Central memory CD8-positive, alpha-beta T cell (primary cell): ENCODE results near the gene METTL8.

Experiments
- ATAC-seq: fragments of 150-1000 bp; cut with Tn5 transposase; replicated peaks from 2 replicates; pipeline ENCODE4 v1.10.0; 2022; ENCODE audit warnings: mild to moderate bottlenecking, moderate FRiP score, moderate number of reproducible peaks; ENCODE audit not compliant: poor library complexity, severe bottlenecking; ENCODE audit errors: extremely low read depth
- DNase-seq, 2 donors: peaks; one replicate each; pipeline ENCODE4 v3.0.0; 2021; ENCODE audit warnings: low spot score in 2 of 2
- H3K27ac Mint-ChIP-seq: one replicate; pipeline ENCODE4 v1.8.0; 2022; ENCODE audit warnings: low read depth, mild to moderate bottlenecking, moderate library complexity, mixed read lengths
- H3K27me3 Mint-ChIP-seq: one replicate; pipeline ENCODE4 v1.8.0; 2022; ENCODE audit warnings: mixed read lengths
- H3K36me3 Mint-ChIP-seq: one replicate; pipeline ENCODE4 v1.8.0; 2022; ENCODE audit warnings: mild to moderate bottlenecking, moderate library complexity, mixed read lengths; ENCODE audit not compliant: insufficient read depth
- H3K4me1 Mint-ChIP-seq: one replicate; pipeline ENCODE4 v1.8.0; 2022; ENCODE audit warnings: mixed read lengths
- H3K4me3 Mint-ChIP-seq: one replicate; pipeline ENCODE4 v1.8.0; 2022; ENCODE audit warnings: mild to moderate bottlenecking, moderate library complexity, mixed read lengths
- H3K9me3 Mint-ChIP-seq: one replicate; pipeline ENCODE4 v1.8.0; 2022; ENCODE audit warnings: mixed read lengths

METTL8 gene

DNA sequence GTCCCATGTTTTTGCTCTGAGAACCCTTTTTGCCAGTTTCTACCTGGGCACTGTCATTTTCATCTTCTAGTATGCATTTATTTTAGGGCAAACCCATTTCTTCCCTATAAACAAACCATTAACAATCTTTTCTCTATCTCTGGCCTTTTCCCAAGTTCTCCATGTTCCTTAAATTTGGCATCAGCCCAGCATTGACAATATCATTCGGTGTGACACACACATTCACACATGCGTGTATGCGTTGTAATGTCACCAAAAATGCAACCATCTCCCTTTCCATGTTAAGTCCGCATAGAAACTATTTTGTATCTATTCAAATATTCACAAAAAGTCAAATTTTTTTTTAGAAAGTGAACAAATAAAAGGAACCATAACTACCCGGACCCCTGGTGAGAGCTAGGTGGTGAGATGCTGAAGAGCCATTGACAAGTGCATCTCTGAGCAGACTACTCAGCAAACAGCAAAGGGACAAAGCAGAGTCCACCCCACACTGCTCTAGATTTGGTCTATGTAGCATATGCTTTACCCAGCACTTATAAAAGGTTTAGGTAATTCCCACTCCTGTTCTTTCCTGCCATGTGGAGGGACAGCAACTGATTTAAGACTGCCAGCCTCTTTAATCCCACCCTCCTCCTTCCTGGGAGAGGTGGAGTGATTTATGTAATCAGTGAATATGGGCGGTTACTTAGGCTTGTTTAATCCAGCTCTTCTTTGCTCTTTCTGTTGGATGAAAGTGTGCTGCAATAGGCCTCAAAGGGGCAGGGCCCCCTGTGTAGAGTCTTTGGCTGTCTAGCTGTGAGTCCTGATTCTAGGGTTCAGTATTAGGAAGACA lies 124.1 kb downstream of the METTL8 start:
- no peak for DNase-seq
- no peak for ATAC-seq
- Mint-ChIP-seq H3K27me3 (no peaks in the 10 kb centered on the region), H3K9me3 (peaks cover 15% of the 10 kb centered on the region), H3K4me3 (no peak overlapping the region), H3K36me3 (peaks cover 2% of the 10 kb centered on the region), H3K4me1 (no peaks in the 10 kb centered on the region), H3K27ac (no peak overlapping the region)

DNA sequence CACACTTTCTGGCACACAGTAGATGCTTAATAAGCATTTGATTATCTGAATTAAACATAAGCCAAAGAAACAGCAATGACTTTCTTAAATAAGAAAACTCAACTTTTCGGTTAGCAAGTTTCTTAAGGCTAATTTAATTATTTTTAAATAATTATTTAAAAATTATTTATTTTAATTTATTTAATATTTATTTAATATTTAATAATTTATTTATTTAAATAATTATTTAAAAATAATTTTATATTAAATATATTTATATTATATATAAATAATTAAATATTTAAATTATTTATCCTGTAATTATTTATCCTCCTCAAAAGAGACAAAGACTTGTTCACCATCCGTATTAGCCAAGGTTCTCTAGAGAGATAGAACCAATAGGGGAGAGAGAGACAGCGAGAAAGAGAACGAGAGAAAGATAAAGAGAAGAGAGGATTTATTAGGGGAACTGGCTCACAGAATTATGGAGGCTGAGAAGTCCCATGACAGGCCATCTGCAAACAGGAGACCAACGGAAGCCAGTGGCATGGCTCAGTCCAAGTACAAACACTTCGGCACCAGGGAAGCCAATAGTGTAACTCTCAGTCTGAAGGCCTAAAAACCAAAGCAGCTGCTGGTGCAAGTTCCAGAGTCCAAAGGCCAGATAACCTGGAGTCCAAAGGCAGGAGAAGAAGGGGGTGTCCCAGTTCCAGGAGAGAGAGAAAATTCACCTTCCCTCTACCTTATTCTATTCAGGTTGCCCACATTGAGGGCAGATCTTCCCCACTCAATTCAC lies 125.3 kb downstream of the METTL8 start:
- peaks cover 2% of the 10 kb centered on the region for H3K36me3 Mint-ChIP-seq
- ATAC-seq (no peak), DNase-seq (no peak)
- H3K27ac Mint-ChIP-seq, result no peak overlapping the region
- H3K4me1 Mint-ChIP-seq, result no peaks in the 10 kb centered on the region
- H3K9me3 Mint-ChIP-seq, result peaks cover 15% of the 10 kb centered on the region
- H3K4me3 Mint-ChIP-seq, result no peak overlapping the region
- H3K27me3 Mint-ChIP-seq, result no peaks in the 10 kb centered on the region

DNA sequence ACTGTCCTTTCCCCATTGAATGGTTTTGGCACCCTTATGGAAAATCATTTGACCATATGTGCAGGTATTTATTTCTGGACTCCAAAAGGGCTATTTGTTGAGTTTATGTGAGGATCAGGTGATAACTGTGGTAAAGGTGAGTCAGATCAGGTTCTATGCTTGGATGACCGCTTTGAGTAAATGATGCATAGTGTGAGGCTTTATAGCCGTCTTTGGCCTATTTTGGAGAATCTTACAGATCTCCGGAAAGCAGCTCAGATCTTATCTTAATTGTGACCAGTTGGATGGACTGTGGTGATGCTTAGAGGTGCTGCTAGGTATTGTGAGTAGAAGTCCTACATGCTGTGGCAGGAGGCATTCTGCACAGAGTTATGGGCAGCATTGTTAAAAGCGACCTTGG lies 126.2 kb downstream of the METTL8 start:
- ATAC-seq, result no peak

GRCh38 chr2:171297956-171298355 lies 135.8 kb downstream of the METTL8 start:
- H3K4me3 Mint-ChIP-seq, result no peak overlapping the region
- DNase-seq, result no peak

More for the DNA sequence above, 126.2 kb downstream of the METTL8 start:
- Mint-ChIP-seq H3K4me1 (no peaks in the 10 kb centered on the region), H3K36me3 (peaks cover 2% of the 10 kb centered on the region), H3K27ac (no peak overlapping the region), H3K4me3 (no peak overlapping the region), H3K27me3 (no peaks in the 10 kb centered on the region), H3K9me3 (peaks cover 15% of the 10 kb centered on the region)
- DNase-seq, result no peak

DNA sequence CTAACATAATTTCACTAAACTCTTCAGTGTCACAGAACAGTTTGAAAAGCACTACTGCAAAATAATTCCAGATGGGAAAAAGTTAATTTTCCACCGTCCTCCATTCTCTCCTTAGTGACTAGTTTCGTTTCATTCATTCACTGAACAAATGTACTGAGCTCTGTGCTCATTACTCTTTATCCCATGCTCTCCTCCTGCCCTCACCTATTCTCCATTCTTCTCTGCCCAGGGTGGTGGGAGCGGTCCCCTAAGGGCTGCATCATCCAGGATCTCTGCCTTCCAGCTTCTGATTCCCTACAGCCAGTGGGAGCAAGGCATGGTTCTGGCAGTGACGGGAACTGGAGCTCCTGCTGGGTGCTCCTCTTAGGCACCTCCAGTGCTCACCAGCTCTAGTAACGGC lies 139.2 kb downstream of the METTL8 start:
- Mint-ChIP-seq H3K4me1 (no peaks in the 10 kb centered on the region), H3K27ac (no peak overlapping the region)

More at GRCh38 chr2:171297956-171298355, 135.8 kb downstream of the METTL8 start:
- Mint-ChIP-seq H3K4me1 (no peaks in the 10 kb centered on the region), H3K27ac (no peak overlapping the region), H3K36me3 (no peaks in the 10 kb centered on the region), H3K9me3 (no peaks in the 10 kb centered on the region), H3K27me3 (no peaks in the 10 kb centered on the region)
- no peak for ATAC-seq

DNA sequence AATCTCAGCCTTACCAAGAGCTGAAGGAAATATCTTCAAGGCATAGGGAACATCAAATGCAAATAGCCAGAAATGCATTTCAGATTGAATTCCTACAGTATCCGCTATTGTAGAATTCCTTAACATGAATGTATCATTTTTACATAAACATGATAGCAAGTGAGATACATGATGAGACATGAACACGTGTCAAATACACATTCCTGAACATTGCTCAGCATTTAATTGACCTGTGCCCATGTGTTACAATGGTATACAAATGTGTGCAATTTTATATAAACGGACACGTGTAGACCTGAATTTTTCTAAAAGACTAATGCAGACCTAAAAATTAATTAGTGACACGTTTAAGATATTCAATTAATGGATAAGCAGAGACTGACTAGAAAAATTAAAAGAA lies 140.1 kb downstream of the METTL8 start:
- ATAC-seq, result no peak
- no peak overlapping the region for H3K4me3 Mint-ChIP-seq
- no peaks in the 10 kb centered on the region for H3K27me3 Mint-ChIP-seq
- H3K36me3 Mint-ChIP-seq, result no peaks in the 10 kb centered on the region
- H3K27ac Mint-ChIP-seq, result no peak overlapping the region
- no peaks in the 10 kb centered on the region for H3K9me3 Mint-ChIP-seq
- H3K4me1 Mint-ChIP-seq, result no peaks in the 10 kb centered on the region
- DNase-seq, result no peak

More for the DNA sequence above, 139.2 kb downstream of the METTL8 start:
- no peaks in the 10 kb centered on the region for H3K9me3 Mint-ChIP-seq
- no peaks in the 10 kb centered on the region for H3K27me3 Mint-ChIP-seq
- no peak overlapping the region for H3K4me3 Mint-ChIP-seq
- no peak for ATAC-seq
- H3K36me3 Mint-ChIP-seq, result no peaks in the 10 kb centered on the region
- no peak for DNase-seq

- ATAC-seq (no peak), DNase-seq (no peak)
- no peak overlapping the region for H3K27ac Mint-ChIP-seq
- H3K36me3 Mint-ChIP-seq, result no peaks in the 10 kb centered on the region
- H3K4me1 Mint-ChIP-seq, result no peaks in the 10 kb centered on the region
- no peaks in the 10 kb centered on the region for H3K9me3 Mint-ChIP-seq
- H3K27me3 Mint-ChIP-seq, result no peaks in the 10 kb centered on the region
- H3K4me3 Mint-ChIP-seq, result no peak overlapping the region
Observed at GRCh38 chr2:171289991-171290390, 143.8 kb downstream of the METTL8 start.

- Mint-ChIP-seq H3K36me3 (no peaks in the 10 kb centered on the region), H3K27ac (no peak overlapping the region), H3K9me3 (no peaks in the 10 kb centered on the region), H3K4me1 (no peaks in the 10 kb centered on the region), H3K4me3 (no peak overlapping the region), H3K27me3 (no peaks in the 10 kb centered on the region)
- DNase-seq, result no peak
- ATAC-seq, result no peak
Observed at GRCh38 chr2:171289316-171289715, 144.5 kb downstream of the METTL8 start.

GRCh38 chr2:171287611-171288010 lies 146.2 kb downstream of the METTL8 start:
- no peaks in the 10 kb centered on the region for H3K4me1 Mint-ChIP-seq
- no peak overlapping the region for H3K27ac Mint-ChIP-seq
- no peak overlapping the region for H3K4me3 Mint-ChIP-seq
- ATAC-seq (no peak), DNase-seq (no peak)
- H3K9me3 Mint-ChIP-seq, result no peaks in the 10 kb centered on the region
- H3K36me3 Mint-ChIP-seq, result no peaks in the 10 kb centered on the region
- H3K27me3 Mint-ChIP-seq, result no peaks in the 10 kb centered on the region

DNA sequence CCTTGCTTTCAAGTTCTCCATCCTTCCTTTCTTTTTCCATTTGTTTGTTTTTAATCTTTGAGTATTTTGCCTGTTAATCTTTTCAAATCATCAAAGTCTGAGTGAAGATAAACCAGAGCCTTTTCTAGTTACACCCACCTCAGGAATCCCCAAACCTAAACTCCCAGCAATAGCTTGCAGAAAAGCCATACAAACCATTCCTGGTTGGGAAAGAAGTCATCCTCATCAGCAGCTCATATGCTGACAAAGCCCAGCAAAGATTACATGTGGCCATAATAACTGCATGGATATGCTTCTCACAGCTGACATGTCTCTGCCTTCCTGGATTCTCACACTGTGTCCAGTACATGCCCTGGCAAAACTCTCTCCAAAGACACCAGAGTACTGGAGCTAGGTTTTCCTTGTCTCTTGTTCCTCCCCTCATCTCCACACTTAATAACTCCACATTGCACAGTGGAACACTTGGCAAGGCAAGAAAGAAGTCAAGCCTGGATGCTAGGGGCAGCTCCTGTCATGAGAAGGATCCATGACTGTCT lies 146.7 kb downstream of the METTL8 start:
- no peak overlapping the region for H3K4me3 Mint-ChIP-seq
- no peaks in the 10 kb centered on the region for H3K4me1 Mint-ChIP-seq
- H3K36me3 Mint-ChIP-seq, result no peaks in the 10 kb centered on the region
- no peaks in the 10 kb centered on the region for H3K27me3 Mint-ChIP-seq
- DNase-seq (no peak), ATAC-seq (no peak)
- H3K27ac Mint-ChIP-seq, result no peak overlapping the region
- no peaks in the 10 kb centered on the region for H3K9me3 Mint-ChIP-seq

GRCh38 chr2:171281110-171281509 lies 152.7 kb downstream of the METTL8 start:
- H3K4me1 Mint-ChIP-seq, result no peaks in the 10 kb centered on the region
- peaks cover 2% of the 10 kb centered on the region for H3K36me3 Mint-ChIP-seq
- H3K4me3 Mint-ChIP-seq, result no peak overlapping the region
- H3K9me3 Mint-ChIP-seq, result no peaks in the 10 kb centered on the region
- ATAC-seq (no peak), DNase-seq (no peak)
- no peaks in the 10 kb centered on the region for H3K27me3 Mint-ChIP-seq
- no peak overlapping the region for H3K27ac Mint-ChIP-seq

GRCh38 chr2:171279983-171280790 lies 153.6 kb downstream of the METTL8 start:
- H3K27ac Mint-ChIP-seq, result no peak overlapping the region
- no peak overlapping the region for H3K4me3 Mint-ChIP-seq
- peaks cover 2% of the 10 kb centered on the region for H3K36me3 Mint-ChIP-seq
- no peaks in the 10 kb centered on the region for H3K27me3 Mint-ChIP-seq
- DNase-seq (no peak), ATAC-seq (no peak)
- H3K4me1 Mint-ChIP-seq, result no peaks in the 10 kb centered on the region
- no peaks in the 10 kb centered on the region for H3K9me3 Mint-ChIP-seq
